Measurements from ENCODE around the gene NPW. TPM values are rescaled to one million over a fixed set of nuclear protein-coding genes. Genes with fewer than 3 reads are reported as not detected.

NPW gene
- total and polyA plus RNA-seq, 8 donors, result 0.43 to 2.7 (median 0.82) TPM

DNA sequence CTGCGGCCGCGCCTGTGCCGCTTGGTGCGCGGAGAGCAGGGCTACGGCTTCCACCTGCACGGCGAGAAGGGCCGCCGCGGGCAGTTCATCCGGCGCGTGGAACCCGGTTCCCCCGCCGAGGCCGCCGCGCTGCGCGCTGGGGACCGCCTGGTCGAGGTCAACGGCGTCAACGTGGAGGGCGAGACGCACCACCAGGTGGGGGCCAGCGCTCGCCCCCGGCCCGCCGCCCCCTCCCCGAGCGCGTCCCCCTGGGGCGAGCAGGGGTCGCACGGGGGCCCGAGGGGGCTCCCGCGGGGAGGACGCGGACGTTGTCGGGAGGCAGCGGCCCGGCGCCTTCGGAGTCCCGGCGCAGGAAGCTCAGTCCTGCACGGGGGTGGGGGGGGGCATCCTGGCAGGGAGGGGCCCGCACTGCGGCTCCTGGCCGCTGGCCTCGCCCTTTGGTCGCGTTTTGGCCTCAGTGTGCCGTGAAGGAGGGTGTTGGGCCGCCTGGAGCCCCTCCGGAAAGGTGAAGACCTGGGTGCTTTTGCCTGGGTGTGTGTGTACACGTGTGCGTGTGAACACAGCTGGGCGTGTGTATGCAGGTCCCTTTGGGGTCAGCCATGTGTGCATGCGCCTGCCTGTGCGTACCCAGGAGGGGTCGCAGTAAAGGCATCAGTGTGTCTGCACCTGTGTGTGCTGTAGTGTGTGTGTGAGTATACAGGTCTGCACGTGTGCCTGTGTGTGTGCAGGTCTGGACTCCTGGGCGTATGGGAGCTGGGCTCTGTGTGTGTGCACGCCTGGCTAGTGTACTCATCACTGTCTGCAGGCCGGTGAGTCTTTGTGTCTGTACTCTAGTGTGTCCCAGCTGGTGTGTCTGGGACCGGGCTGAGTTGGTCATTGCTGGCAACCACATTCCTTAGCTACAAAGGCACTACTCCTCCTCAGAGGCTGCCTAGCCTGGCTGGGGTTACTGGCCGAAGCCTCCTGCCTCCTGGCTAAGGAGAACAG lies 7.7 kb downstream of the NPW start:
- no peaks in the 10 kb centered on the region for H3K9me3 ChIP-seq
- H3K4me1 ChIP-seq, result no peaks in the 10 kb centered on the region
- TF ChIP-seq, protein P1, sequence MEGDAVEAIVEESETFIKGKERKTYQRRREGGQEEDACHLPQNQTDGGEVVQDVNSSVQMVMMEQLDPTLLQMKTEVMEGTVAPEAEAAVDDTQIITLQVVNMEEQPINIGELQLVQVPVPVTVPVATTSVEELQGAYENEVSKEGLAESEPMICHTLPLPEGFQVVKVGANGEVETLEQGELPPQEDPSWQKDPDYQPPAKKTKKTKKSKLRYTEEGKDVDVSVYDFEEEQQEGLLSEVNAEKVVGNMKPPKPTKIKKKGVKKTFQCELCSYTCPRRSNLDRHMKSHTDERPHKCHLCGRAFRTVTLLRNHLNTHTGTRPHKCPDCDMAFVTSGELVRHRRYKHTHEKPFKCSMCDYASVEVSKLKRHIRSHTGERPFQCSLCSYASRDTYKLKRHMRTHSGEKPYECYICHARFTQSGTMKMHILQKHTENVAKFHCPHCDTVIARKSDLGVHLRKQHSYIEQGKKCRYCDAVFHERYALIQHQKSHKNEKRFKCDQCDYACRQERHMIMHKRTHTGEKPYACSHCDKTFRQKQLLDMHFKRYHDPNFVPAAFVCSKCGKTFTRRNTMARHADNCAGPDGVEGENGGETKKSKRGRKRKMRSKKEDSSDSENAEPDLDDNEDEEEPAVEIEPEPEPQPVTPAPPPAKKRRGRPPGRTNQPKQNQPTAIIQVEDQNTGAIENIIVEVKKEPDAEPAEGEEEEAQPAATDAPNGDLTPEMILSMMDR (IDR thresholded peaks at IDR 0.05), result no peak
- H3K27ac ChIP-seq, result no peak overlapping the region
- no peak for FAIRE-seq
- intact Hi-C loops (cut with DNase I), result loop anchor here in 1 of 3 donors (5.0 kb wide), 1 partner anchor 115 kb away; no protein-coding TSS in a partner anchor
- 5 to 7% methylated on average over 46 to 76 of the region's 76 CpGs for WGBS, 2 donors
- H3K4me3 ChIP-seq, result peak overlapping the region; percentile 45 to 66 (median 58)
- DNase-seq, result peak in 3 of 6 donors; percentile 27 to 65 (median 62)
- no peaks in the 10 kb centered on the region for H3K27me3 ChIP-seq
- H3K36me3 ChIP-seq, result no peaks in the 10 kb centered on the region
- ATAC-seq, result peak in 1 of 4 donors; percentile 5

DNA sequence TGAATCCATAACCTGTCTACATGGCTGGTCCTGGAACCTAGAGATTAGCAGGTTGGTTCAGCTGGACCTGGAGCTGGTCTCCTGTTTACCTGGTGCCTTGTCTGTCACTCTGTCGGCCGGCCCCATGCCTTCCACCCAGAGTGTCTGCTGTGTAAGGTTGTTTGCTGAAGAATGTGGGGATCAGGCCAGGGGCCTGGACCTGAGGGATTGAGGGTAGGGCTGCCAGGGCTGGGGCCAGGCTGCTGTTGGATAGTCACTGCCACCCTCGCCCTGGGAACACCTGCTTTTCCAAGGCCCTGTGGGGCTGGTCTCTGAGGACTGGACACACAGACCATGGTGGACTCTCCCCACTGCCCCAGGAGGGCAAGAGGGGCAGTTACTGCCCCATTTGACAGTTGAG lies 8.6 kb downstream of the NPW start:
- Histone ChIP-seq H3K4me3 (peak overlapping the region in 2 of 4 donors; percentile 64 to 66), H3K27me3 (no peaks in the 10 kb centered on the region), H3K27ac (no peak overlapping the region), H3K36me3 (no peaks in the 10 kb centered on the region), H3K9me3 (no peaks in the 10 kb centered on the region), H3K4me1 (no peaks in the 10 kb centered on the region)
- intact Hi-C loops (cut with DNase I), result loop anchor here in 1 of 3 donors (5.0 kb wide), 1 partner anchor 114 kb away; no protein-coding TSS in a partner anchor
- ATAC-seq (no peak), DNase-seq (peak in 2 of 6 donors; percentile 12 to 57), FAIRE-seq (no peak)
- TF ChIP-seq, protein P1 (IDR thresholded peaks at IDR 0.05), result no peak
- WGBS, 2 donors, result 40 to 44% methylated on average over 3 of the region's 3 CpGs

DNA sequence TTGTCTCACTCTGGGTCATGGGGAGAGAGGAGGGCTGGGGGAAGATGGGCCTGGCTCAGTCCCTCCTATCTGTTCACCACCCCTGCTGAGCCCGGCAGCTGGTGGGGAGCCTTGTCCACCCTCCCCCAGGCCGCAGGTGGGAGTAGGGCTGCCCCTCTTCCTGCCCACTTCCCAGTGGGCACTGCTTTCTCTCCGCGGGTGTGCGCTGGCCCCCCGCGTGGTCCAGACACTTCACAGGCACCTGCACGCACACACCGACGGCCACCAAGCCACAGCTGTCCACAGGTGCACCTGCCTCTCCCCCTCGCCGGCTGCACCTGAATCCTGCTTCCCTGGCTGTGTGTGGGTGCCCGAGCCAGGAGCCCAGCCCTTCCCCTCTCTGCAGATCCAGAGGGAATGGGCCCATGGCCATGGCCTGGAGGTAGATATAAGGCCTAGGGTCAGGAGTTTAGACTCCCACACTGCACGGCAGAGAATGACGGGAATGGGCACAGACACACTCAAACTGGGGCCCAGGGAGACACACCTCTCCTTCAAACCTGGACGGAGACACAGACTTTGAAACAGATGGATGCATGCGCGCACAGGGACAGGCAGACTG lies 9.1 kb downstream of the NPW start:
- H3K36me3 ChIP-seq, result no peaks in the 10 kb centered on the region
- no peaks in the 10 kb centered on the region for H3K4me1 ChIP-seq
- WGBS, 2 donors, result 82 to 85% methylated on average over 18 of the region's 18 CpGs
- ATAC-seq (no peak), FAIRE-seq (no peak), DNase-seq (peak in 1 of 6 donors; percentile 20)
- H3K9me3 ChIP-seq, result no peaks in the 10 kb centered on the region
- intact Hi-C loops (cut with DNase I), result loop anchor here in 1 of 3 donors (5.0 kb wide), 1 partner anchor 114 kb away; no protein-coding TSS in a partner anchor
- no peak overlapping the region for H3K4me3 ChIP-seq
- H3K27me3 ChIP-seq, result no peaks in the 10 kb centered on the region
- TF ChIP-seq, protein P1 (IDR thresholded peaks at IDR 0.05), result no peak
- no peak overlapping the region for H3K27ac ChIP-seq

DNA sequence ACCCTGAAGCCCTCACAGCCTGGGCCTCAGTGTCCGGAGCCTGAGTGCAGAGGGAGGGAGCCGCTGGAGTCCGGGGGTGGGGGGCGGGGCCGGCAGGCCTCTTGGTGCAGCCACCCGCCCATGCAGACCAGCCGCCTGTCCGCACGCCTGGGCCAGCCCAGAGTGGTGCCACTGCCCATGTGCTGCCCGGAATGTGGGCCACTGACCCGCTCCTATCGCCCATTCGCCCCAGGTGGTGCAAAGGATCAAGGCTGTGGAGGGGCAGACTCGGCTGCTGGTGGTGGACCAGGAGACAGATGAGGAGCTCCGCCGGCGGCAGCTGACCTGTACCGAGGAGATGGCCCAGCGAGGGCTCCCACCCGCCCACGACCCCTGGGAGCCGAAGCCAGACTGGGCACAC lies 9.8 kb downstream of the NPW start:
- Histone ChIP-seq H3K36me3 (no peaks in the 10 kb centered on the region), H3K27me3 (no peaks in the 10 kb centered on the region), H3K27ac (no peak overlapping the region), H3K9me3 (no peaks in the 10 kb centered on the region), H3K4me3 (no peak overlapping the region), H3K4me1 (no peaks in the 10 kb centered on the region)
- intact Hi-C loops (cut with DNase I), result loop anchor here in 1 of 3 donors (5.0 kb wide), 1 partner anchor 113 kb away; no protein-coding TSS in a partner anchor
- WGBS, 2 donors, result 88 to 94% methylated on average over 21 to 22 of the region's 22 CpGs
- ATAC-seq, result no peak
- FAIRE-seq, result no peak
- TF ChIP-seq, protein P1 (IDR thresholded peaks at IDR 0.05), result no peak
- DNase-seq, result peak in 2 of 6 donors; percentile 39 to 73
